Keratinocyte (primary cell): Measurements from ENCODE around the gene PAX2. TPM values are rescaled to one million over a fixed set of nuclear protein-coding genes. Genes with fewer than 3 reads are reported as not detected.
A peak's percentile ranks its signal among the peaks of the same experiment; 100 is the strongest.

Experiments
- DNase-seq: peaks from one replicate; pipeline ENCODE4 v3.0.0-alpha.2; 2011; ENCODE audit warnings: low read depth, missing footprints, low spot score
- FAIRE-seq: peaks from 2 replicates; lab custom pipeline; 2011; peaks lifted over from hg19 to GRCh38; lab: Jason Lieb, UNC
- H2AFZ ChIP-seq: 2 replicates; pipeline ENCODE4 v1.6.0; 2012; ENCODE audit warnings: low read length, control low read depth, inconsistent platforms; ENCODE audit not compliant: control insufficient read depth
- H3K27ac ChIP-seq: 2 replicates; pipeline ENCODE4 v1.5.1; 2011; ENCODE audit warnings: low read length; ENCODE audit not compliant: control insufficient read depth, insufficient read depth
- H3K27me3 ChIP-seq: 3 replicates; pipeline ENCODE4 v1.6.0; 2011; ENCODE audit warnings: low read length; ENCODE audit not compliant: control insufficient read depth, insufficient read depth; ENCODE audit errors: extremely low read depth
- H3K36me3 ChIP-seq, 2 experiments: 2 replicates in 1 of 2; 3 replicates in 1 of 2; pipeline ENCODE4 v1.5.1; 2011; ENCODE audit warnings: low read length in 2 of 2, mild to moderate bottlenecking in 1 of 2; ENCODE audit not compliant: control insufficient read depth in 2 of 2, insufficient read depth in 2 of 2; ENCODE audit errors: extremely low read depth in 1 of 2
- H3K4me1 ChIP-seq: 3 replicates; pipeline ENCODE4 v1.5.1; 2011; ENCODE audit warnings: low read length; ENCODE audit not compliant: control insufficient read depth, insufficient read depth; ENCODE audit errors: extremely low read depth
- H3K4me2 ChIP-seq: 3 replicates; pipeline ENCODE4 v1.6.0; 2011; ENCODE audit warnings: low read depth, low read length; ENCODE audit not compliant: control insufficient read depth, insufficient read depth; ENCODE audit errors: extremely low read depth
- H3K4me3 ChIP-seq, 3 experiments: fragments of 200-600 bp in 1 of 3; sonication (generic) in 1 of 3; 2 replicates in 2 of 3; 3 replicates in 1 of 3; pipeline ENCODE4 v1.5.1; 2011 to 2016; ENCODE audit warnings: low read length in 3 of 3, mild to moderate bottlenecking in 3 of 3, control low read depth in 2 of 3, inconsistent platforms in 1 of 3, low read depth in 1 of 3, mixed read lengths in 1 of 3, mixed run types in 1 of 3, moderate library complexity in 1 of 3; ENCODE audit not compliant: control insufficient read depth in 2 of 3, insufficient read depth in 2 of 3; ENCODE audit errors: extremely low read depth in 1 of 3
- H3K79me2 ChIP-seq: 2 replicates; pipeline ENCODE4 v1.6.0; 2012; ENCODE audit warnings: low read length; ENCODE audit not compliant: control insufficient read depth, insufficient read depth
- H3K9ac ChIP-seq: 3 replicates; pipeline ENCODE4 v1.6.0; 2011; ENCODE audit warnings: low read length; ENCODE audit not compliant: control insufficient read depth, insufficient read depth; ENCODE audit errors: extremely low read depth
- H3K9me1 ChIP-seq: 3 replicates; pipeline ENCODE4 v1.6.0; 2011; ENCODE audit warnings: low read length; ENCODE audit not compliant: control insufficient read depth, insufficient read depth; ENCODE audit errors: extremely low read depth
- H3K9me3 ChIP-seq: 2 replicates; pipeline ENCODE4 v1.5.1; 2012; ENCODE audit warnings: low read depth, low read length; ENCODE audit not compliant: control insufficient read depth
- H4K20me1 ChIP-seq: 3 replicates; pipeline ENCODE4 v1.6.0; 2011; ENCODE audit warnings: low read length; ENCODE audit not compliant: control insufficient read depth, insufficient read depth; ENCODE audit errors: extremely low read depth
- EZH2 ChIP-seq: IDR thresholded peaks from one replicate; pipeline ENCODE4 v1.6.1; 2012; ENCODE audit warnings: inconsistent platforms, mild to moderate bottlenecking, low read length, moderate library complexity
- dilution Hi-C: fragments of 300-500 bp; cut with MboI; formaldehyde crosslinking; loops from one replicate; pipeline ENCODE4 v1.7.0; 2020; ENCODE audit warnings: low sequenced_read_pairs; ENCODE audit not compliant: extremely low pct_ligation_motif_present
- polyA plus RNA-seq, 5 experiments: library from polyadenylated mRNA; depleted of rRNA in 3 of 5; stranded (reverse) in 3 of 5; stranded (forward) in 1 of 5; unstranded in 1 of 5; fragments of >200 nt; gene quantifications; 1 replicate in 1 of 5; 2 replicates in 3 of 5; 3 replicates in 1 of 5; pipeline versions ENCODE4 v1.2.1 to v1.2.3, GENCODE V29; 2011 to 2012; ENCODE audit warnings: missing spikeins in 2 of 5, low read depth in 1 of 5, low replicate concordance in 1 of 5
- TF ChIP-seq, protein P1 (sequence below), 3 experiments: IDR thresholded peaks in 1 of 3; conservative IDR thresholded peaks in 1 of 3; optimal IDR thresholded peaks in 1 of 3; 2 replicates in 2 of 3; 3 replicates in 1 of 3; pipeline versions ENCODE3 to v1.5.1; 2011; ENCODE audit warnings: low read length in 3 of 3, mild to moderate bottlenecking in 3 of 3, moderate library complexity in 2 of 3, control low read depth in 1 of 3, inconsistent platforms in 1 of 3; ENCODE audit not compliant: insufficient read depth in 2 of 3; ENCODE audit errors: extremely low read depth in 1 of 3

PAX2 gene
- polyA plus RNA-seq, 1 donor (not counting 4 experiments of a cell fraction or from before 2014, with no cell fraction given), result not detected

DNA sequence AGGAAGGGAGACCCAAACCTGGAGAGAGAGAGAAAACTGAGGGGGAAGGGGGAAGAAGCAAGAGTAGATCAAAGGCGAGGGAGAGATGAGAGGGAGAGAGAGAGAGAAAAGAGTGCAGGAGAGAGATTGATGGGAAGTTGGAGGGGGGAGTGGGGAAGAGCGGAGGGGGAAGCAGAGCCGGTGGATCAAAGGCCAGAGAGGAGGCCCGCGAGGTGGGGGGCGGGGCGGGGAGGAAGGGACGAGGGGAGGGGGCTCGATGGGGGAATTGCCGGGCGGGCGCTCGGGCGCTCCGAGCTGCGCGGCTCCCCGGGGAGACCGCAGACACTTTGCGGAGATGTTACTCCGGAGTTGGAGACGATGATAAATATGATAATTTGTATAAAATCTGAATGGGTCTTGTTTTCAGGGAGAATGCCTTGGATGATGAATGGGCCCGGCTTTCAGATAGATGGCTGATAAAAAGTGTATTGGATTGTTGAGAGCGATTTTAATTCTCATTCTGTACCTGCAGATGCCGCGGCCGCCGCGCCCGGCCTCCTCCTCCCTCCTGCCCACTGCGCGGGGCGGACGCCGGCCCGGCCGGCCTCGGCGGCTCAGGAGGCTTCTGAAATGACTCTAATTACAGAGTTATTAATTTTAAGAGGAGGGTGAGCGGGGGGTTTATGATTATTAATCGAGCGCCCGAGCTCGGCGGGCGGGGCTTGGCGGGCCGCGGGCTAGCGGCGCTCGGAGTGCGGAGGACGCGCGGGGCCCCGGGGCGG is 21.4 kb upstream of the PAX2 start:
- no peak for FAIRE-seq
- Histone ChIP-seq H4K20me1 (no peaks in the 10 kb centered on the region), H3K27me3 (peaks cover 76% of the 10 kb centered on the region)

DNA sequence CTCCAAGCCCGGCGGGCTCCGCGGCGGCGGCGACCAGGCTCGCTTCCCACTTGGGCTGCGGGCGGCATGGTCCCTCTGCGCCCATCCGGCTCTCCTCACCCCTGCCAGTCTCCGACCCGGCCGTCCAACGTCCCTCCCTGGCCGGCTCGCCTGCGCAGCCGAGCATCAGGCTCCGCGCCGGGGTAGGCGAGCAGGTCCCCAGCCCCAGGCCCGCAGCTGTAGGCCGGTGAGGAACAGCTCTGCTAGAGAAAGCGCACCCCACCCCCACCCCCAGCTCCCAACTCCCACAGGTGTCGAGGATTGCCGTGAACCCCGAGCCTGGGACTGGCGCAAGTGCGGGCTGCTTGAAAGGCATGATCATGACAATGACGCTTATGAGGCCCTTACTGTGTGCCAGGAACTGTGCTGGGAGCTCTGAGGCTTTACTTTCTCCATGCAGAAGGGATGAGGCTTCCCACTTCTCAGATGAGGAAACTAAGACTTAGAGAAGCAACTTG is 20.8 kb upstream of the PAX2 start:
- dilution Hi-C loops, result no loop called here
- peaks cover 82% of the 10 kb centered on the region for H3K27me3 ChIP-seq
- H4K20me1 ChIP-seq, result no peaks in the 10 kb centered on the region
- H3K4me2 ChIP-seq, result no peak overlapping the region
- FAIRE-seq (no peak), DNase-seq (no peak)
- H3K36me3 ChIP-seq, result no peaks in the 10 kb centered on the region
- TF ChIP-seq, protein P1, sequence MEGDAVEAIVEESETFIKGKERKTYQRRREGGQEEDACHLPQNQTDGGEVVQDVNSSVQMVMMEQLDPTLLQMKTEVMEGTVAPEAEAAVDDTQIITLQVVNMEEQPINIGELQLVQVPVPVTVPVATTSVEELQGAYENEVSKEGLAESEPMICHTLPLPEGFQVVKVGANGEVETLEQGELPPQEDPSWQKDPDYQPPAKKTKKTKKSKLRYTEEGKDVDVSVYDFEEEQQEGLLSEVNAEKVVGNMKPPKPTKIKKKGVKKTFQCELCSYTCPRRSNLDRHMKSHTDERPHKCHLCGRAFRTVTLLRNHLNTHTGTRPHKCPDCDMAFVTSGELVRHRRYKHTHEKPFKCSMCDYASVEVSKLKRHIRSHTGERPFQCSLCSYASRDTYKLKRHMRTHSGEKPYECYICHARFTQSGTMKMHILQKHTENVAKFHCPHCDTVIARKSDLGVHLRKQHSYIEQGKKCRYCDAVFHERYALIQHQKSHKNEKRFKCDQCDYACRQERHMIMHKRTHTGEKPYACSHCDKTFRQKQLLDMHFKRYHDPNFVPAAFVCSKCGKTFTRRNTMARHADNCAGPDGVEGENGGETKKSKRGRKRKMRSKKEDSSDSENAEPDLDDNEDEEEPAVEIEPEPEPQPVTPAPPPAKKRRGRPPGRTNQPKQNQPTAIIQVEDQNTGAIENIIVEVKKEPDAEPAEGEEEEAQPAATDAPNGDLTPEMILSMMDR (optimal IDR thresholded peaks at IDR 0.05 in 1 of 3, IDR thresholded peaks at IDR 0.05 in 1 of 3, conservative IDR thresholded peaks at IDR 0.05 in 1 of 3; ENCODE audit: extremely low read depth in 1 of 3, insufficient read depth in 2 of 3, low read length in 3 of 3), result no peak
- TF ChIP-seq EZH2, result no peak
- H3K27ac ChIP-seq, result no peak overlapping the region
- no peak overlapping the region for H3K9ac ChIP-seq
- no peaks in the 10 kb centered on the region for H3K9me3 ChIP-seq
- H3K79me2 ChIP-seq, result no peaks in the 10 kb centered on the region
- no peaks in the 10 kb centered on the region for H3K9me1 ChIP-seq
- H2AFZ ChIP-seq, result no peak overlapping the region
- no peak overlapping the region for H3K4me3 ChIP-seq
- H3K4me1 ChIP-seq, result no peaks in the 10 kb centered on the region

More for the DNA sequence above, 21.4 kb upstream of the PAX2 start:
- dilution Hi-C loops, result no loop called here
- Histone ChIP-seq H3K4me3 (no peak overlapping the region), H3K27ac (no peak overlapping the region), H3K4me1 (no peaks in the 10 kb centered on the region), H3K79me2 (no peaks in the 10 kb centered on the region), H3K4me2 (no peak overlapping the region), H2AFZ (no peak overlapping the region), H3K9me1 (no peaks in the 10 kb centered on the region), H3K9ac (no peak overlapping the region), H3K36me3 (no peaks in the 10 kb centered on the region), H3K9me3 (no peaks in the 10 kb centered on the region)
- TF ChIP-seq, protein P1 (optimal IDR thresholded peaks at IDR 0.05 in 1 of 3, IDR thresholded peaks at IDR 0.05 in 1 of 3, conservative IDR thresholded peaks at IDR 0.05 in 1 of 3; ENCODE audit: extremely low read depth in 1 of 3, insufficient read depth in 2 of 3, low read length in 3 of 3), result no peak
- TF ChIP-seq EZH2, result peak; percentile 98
- DNase-seq, result no peak
